ENCODE results near the gene LNX2.

DNA sequence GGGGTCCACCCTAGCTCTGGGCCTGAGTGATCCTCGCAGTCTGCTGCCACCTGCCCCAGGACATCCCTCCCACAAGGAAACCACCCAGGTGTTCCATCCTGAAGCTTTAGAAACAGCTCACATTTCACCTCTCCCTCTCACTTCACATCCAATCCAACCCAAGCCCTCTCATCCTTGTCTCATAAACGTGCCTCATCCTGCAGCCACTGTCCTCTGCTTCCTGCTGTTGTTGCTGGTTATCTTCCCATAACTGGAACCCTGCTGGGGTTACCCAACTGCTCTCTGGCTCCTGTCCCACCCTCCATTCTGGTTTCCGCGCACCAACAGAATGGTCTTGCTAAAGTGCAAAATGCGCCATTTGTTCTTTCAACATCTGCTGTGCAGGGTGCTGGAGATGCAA, 110.2 kb downstream of the LNX2 start:
- TF ChIP-seq, protein P1, sequence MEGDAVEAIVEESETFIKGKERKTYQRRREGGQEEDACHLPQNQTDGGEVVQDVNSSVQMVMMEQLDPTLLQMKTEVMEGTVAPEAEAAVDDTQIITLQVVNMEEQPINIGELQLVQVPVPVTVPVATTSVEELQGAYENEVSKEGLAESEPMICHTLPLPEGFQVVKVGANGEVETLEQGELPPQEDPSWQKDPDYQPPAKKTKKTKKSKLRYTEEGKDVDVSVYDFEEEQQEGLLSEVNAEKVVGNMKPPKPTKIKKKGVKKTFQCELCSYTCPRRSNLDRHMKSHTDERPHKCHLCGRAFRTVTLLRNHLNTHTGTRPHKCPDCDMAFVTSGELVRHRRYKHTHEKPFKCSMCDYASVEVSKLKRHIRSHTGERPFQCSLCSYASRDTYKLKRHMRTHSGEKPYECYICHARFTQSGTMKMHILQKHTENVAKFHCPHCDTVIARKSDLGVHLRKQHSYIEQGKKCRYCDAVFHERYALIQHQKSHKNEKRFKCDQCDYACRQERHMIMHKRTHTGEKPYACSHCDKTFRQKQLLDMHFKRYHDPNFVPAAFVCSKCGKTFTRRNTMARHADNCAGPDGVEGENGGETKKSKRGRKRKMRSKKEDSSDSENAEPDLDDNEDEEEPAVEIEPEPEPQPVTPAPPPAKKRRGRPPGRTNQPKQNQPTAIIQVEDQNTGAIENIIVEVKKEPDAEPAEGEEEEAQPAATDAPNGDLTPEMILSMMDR (IDR thresholded peaks at IDR 0.05), result no peak
- TF ChIP-seq POLR2A (IDR thresholded peaks at IDR 0.05), result no peak
